NCI-H1694 treated with DMSO at 0.1 percent for 48 hours (cell line): ENCODE data around the gene SYTL2.
"Not testable (repeated sequence)": the region's sequence is repeated elsewhere in the genome, so short reads cannot be mapped to it uniquely, and the experiment has no call there.

Source experiments
- DNase-seq: peaks from one replicate; lab custom pipeline; 2025; lab: John Stamatoyannopoulos, UW

SYTL2 gene

DNA sequence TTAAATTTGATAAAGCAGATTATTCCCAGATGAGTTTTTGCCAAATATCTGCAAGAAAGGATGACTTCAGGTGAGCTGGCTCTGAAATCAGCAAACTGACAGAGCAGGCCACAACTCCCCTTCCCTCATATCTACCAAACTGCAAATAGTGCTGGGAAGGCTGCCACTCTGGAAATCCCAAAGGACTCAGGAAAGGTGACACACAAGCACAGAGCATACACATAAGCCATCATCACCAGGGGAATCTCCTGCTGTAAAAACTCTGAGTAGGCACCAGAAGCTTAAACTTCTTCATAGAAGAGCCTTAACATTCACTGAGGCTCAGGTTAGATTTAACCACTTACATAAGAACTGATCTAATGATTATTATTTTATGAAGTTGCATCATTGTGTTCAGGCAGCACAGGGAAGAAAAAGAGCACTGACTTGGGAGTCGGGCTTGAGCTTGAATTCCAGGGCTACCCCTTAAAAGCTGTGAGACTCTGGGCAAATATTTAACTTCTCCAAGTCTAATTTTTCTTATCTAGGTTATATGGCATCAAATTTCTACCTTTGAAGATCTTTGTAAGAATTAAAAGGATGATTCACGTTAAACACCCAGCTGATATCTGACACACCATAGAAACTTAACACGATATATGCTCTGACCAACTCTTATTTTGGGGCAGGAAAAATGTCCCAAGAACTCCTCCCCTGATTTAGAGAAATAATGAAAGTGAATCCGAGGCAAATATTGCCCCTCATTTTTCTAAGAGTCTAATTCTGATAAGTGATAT lies 15.0 kb downstream of the SYTL2 start:
- no peak for DNase-seq

GRCh38 chr11:85791409-85791990 lies 19.4 kb downstream of the SYTL2 start:
- DNase-seq: no peak

DNA sequence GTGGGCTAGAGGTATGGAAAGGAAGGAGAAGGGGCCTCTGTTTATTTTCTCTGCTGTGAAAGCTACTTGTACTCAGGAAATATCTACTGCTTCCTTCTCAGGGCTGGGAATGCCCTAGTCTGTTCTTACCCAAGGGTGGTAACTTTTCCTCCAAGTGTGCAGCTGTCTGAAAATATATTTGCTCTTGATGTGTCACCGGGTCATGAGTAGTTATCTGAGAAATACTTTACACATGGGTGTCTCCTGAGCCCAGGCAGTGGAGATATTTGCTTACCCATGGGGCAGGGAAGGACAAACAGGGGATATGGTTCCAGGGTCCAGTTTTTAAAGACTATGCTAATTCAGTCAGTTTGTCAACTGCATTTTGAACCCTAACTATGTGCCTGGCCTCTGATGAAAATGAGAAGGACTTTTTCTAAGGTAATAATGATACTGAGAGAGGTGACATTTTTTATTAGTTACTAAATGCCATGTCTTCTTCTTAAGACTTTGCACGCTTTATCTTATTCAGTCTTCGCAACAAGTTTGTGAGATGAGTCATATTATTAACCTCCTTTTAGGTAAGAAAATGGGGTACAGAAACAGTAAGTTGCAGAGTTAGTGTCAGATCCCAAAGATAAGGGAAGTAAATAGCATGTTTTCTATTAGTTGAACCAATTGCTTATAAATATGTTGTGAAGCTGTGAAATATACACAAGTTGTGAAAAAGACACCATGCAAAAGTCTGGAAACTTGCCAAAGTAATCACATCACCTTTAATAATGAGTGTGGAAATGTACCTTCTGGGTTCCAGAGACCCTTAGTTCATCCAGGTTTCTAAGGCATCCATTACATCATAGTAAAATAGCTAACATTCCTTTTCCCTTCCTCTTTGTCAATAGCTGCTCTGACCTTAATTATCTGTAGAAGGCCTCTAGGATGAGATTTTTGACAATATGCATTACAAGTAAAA lies 22.9 kb downstream of the SYTL2 start:
- no peak for DNase-seq

DNA sequence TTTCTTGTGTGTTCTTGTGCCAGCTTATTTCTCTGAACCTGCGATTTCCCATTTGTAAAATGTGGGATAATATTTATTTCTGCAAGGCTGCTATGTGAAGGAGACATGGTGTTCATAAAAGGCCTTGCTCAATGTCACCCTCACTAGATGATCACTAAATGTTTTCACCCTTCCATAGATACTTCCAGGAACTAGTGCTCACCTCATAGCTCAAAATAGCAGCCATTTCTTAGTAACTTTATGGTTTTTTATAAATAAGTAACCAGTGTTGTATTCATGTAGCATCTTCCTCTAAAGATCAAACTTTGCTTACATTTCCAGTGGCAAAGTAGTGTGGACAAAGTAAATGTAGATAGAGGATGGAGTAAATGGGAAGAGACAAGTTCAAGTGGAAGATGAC lies 23.8 kb downstream of the SYTL2 start:
- DNase-seq: no peak

- DNase-seq: no peak
Measured at GRCh38 chr11:85784480-85785265, 26.3 kb downstream of the SYTL2 start.

DNA sequence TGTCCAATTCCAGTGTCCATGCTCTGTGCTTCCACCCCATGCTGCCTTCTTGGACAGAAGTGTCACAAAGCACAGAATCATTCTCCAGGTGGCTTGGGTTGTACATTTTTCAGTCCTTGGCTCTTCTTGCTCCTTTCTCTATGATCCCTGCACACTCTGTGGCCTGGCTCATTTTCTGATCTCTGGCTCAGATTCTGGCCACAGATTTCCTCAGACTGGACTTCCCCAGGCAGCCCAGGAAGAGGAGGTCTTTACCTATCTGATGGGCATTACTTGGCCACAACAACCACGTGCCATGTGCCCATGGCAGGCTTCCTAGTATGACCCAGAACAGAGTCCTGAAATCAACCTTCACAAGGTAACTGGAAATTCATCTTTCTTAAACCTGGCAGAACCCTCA lies 27.2 kb downstream of the SYTL2 start:
- DNase-seq: no peak

GRCh38 chr11:85780780-85781517 lies 30.0 kb downstream of the SYTL2 start:
- DNase-seq: not testable (repeated sequence)

- no peak for DNase-seq
Measured at GRCh38 chr11:85779956-85780640, 30.8 kb downstream of the SYTL2 start.

GRCh38 chr11:85777603-85777972 lies 33.4 kb downstream of the SYTL2 start:
- not testable (repeated sequence) for DNase-seq

DNA sequence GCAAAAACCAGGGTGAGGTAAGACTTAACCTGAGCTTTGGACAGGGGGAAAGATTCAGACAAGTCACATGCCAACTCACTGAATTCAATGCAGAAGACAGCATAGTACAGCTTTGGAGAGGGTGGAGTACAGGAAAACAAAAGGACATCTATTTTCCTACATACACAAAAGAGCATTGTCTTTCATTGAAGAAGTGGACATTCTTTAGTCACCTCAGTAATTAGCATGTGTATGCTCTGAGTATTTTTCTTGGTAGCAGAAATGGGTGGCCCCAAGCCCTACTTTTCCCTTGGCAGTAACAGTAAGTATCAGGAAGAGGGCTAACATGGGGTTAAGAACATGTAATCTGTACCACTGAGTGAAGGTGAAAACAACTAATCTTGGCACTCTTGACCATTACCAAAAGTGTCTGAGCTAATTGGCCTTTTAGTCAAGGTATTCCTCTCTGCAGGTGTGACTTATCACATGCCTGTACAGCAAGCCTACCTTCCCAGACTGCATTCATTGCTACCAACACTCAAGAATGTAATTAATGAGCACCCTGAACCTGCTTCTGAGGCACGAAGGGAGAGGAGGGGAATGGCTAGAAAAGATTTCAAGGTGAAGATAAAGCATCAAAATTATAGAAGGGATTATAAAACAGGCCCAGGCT lies 33.9 kb downstream of the SYTL2 start:
- DNase-seq: no peak

GRCh38 chr11:85774256-85775101 lies 36.5 kb downstream of the SYTL2 start:
- no peak for DNase-seq

GRCh38 chr11:85772695-85773094 lies 38.2 kb downstream of the SYTL2 start:
- DNase-seq: no peak

GRCh38 chr11:85771568-85771967 lies 39.4 kb downstream of the SYTL2 start:
- no peak for DNase-seq

- DNase-seq: no peak
Measured at GRCh38 chr11:85769771-85770170, 41.2 kb downstream of the SYTL2 start.

- no peak for DNase-seq
Measured at GRCh38 chr11:85768473-85769146, 42.3 kb downstream of the SYTL2 start.

DNA sequence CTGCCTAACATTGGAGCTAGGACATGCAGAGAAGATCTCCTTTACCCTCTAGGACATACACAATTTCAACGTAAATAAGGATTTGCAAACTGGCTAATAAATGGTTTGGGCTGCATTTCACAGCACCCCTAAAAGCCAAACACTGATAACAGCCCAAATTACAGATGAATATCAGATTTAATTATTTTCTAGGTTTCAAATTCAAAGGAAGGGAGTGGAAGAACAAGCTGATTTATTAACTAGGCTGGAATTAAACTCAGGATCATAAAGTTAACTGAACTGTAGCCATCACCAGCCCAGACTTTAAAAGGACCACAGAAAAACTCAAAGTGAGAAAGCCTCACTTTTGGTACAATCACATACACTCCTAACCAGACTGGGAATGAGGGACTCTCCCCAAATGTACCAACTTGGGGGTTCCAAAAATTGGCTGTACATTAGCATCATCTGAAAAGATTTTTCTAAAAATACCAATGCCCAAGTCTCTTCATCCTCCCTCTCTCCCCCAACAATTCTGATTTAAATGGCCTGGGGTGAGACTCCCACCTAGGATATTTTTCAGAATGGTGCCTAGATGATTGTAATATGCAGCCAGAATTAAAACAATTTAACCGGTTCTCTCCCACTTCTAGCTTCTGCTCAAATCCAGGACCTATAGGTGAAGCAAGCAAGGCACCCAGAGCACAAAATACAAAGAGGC lies 43.5 kb downstream of the SYTL2 start:
- DNase-seq: no peak

DNA sequence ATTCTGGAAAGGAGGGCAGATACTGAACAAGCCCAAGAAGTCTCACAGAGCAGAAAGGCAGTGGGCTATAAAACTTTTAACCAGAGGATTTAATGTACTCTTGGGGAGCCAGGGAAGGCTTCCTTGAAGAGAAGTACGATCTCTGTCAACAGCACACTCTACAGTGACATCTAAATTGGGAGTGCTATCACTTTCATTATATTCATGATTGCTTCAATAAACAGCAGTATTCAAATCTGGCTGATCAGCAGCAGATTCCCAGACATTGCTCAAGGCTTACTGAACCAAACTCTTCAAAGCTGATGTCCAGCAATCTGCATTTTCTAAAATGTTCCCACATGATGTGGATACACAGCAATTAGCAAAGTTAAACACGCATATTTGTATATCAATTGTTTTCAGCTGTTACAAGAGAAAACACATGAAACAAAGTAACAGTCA lies 44.2 kb downstream of the SYTL2 start:
- no peak for DNase-seq

DNA sequence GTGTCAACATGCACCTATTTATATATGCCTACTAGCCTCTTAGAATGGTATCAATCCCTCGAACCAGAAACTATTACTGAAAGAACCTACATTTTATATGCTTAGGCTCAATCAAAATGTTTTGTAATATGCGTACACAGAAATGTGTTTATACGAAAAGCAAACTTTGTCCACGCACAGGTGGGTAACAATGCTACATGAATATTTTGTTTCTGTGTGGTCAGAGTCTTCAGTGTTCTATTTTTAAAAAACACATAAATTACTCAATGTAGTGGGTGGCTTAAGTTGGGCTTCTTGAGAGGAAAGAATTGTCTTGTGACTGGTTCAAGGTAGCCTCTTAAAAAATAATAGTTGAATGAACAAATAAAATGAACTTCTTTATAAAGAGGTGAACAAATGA lies 46.1 kb downstream of the SYTL2 start:
- no peak for DNase-seq
